GM19324 (cell line): ENCODE data around the gene SSC4D.
A peak's percentile ranks its signal among the peaks of the same experiment; 100 is the strongest.
"Not testable (repeated sequence)": the region's sequence is repeated elsewhere in the genome, so short reads cannot be mapped to it uniquely, and the experiment has no call there.

Experiments
- ATAC-seq: cut with Tn5 transposase; IDR thresholded peaks from one replicate; pipeline ENCODE4 v1.9.1; 2021; ENCODE audit warnings: mild to moderate bottlenecking, moderate library complexity; ENCODE audit not compliant: unreplicated experiment, low FRiP score

Gene SSC4D

DNA sequence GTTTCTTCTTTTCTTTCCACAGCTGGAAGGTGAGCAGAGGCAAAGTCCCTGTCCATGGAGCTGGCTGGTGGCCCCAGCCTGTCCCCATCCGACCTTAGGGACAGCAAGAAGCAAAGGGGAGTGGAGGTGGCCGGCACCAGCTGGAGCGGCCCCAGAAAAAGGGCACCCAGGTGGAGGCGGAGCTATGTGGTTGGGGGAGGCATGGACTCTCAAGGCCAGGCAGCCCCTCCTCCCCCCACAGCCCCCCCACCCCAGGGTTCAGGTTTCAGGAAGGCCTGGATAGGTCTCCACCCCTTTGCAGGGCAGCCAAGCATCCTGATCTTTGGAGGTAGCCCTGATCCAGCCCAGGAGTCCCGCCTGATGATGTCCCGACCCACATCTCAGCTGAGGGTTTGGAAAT is at the start of gene SSC4D:
SSC4D (minus strand) TSS at position 161 of the 400 bp plus-strand sequence. CDS start 5,258 bp downstream, outside the sequence.
- no peak for ATAC-seq

DNA sequence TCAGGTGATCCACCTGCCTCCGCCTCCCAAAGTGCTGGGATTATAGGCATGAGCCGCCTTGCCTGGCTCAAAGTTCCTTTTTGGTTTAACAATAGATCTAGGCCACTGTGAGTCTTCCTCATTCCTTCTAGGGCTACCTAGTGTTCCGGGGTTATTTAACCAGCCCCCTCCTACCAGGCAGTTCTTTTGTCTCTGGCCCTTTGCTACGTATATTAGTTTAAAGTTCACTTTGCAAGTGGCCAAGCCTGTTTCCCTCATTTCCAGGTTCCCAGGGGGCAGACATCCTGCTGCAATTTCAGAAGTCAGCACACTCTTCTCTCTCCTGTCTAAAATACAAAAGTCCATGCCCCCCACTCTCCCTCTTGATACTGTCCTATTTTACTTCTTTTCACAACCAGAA is 49.0 kb upstream of the SSC4D start:
- ATAC-seq = not testable (repeated sequence)

DNA sequence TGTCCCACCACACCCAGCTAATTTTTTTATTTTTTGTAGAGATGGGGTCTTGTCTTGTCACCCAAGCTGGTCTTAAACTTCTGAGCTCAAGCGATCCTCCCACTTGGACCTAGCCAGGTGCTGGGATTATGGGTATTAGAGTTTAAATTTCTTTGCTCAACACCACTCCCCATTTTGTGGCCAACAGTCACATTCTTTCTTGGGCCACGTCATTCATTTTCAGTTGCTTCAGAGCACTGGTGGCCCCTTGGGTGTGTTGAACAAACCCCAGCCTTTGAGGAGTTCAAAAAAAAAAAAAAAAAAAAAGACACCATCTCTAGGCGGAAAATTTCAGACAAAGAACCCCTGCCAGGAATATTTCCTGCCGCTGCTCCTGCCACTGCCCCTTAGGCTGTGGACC is 47.5 kb upstream of the SSC4D start:
- ATAC-seq = not testable (repeated sequence)

DNA sequence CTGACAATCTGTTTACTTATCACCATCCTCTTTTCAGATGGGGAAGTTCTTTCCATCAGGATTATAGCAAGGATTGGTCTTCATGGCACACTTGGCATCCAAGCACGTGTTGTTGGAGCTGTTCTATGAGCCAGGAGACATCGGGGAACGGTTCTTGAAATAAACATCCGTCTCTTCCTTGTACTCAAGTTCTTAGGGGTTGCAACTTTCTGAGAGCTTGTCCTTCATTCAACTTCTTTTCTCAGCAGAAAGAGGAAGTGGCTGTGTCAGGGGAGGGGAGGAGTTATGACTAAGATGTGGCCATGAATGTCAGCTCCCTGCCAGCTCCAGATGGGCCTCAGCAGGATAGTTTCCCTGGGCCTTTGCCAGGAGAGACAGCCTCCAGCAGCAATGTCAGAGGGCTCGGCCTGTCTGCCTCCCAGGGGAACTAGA is 36.1 kb upstream of the SSC4D start:
- not testable (repeated sequence) for ATAC-seq

DNA sequence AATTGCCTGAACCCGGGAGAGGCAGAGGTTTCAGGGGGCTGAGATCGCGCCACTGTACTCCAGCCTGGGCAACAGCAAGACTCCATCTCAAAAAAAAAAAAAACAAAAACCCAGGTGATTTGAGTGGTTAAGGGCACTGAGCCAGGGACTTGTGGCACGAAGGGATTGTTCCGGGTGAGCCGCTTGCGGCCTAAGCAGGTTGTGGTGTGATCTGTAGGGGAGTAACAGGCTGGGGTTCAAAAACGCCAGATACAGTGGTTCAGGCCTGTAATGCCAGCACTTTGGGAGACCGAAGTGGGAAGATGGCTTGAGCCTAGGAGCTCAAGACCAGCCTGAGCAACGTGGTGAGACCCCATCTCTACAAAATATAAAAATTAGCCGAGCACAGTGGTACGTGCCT is 34.3 kb upstream of the SSC4D start:
- ATAC-seq = not testable (repeated sequence)

DNA sequence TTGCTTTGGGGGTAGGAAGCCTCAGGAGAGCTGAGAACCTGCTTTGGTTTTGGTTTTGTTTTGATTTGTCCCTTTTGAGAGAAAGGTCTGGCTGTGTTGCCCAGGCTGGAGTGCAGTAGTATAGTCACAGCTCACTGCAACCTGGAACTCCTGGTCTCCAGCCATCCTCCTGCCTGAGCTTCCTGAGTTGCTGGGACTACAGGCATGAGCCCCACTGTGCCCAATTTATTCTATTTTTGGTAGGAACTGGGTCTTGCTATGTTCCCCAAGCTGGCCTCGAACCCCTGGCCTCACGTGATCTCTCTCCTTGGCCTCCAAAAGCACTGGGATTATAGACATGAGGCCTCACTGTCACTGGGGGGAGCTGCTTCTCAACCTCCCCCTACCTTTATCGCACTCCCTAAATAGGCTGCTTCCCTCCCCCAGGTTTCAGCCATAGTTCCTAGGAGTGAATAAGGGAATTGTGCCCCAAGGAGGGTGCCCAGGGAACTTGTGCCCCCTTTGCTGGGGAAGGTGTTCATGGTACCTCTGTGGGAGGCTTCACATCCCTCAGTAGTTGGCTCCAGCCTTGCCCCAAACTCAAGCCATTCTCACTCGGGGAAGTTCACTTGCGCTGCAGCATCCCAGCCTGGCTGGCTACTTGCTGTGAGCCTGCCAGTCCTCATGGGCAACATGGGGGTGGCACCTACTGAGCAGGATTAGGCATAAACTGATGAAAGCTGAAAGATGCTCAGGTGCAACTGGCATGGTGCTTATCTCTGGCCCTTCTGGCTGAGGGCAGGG is 33.4 kb upstream of the SSC4D start:
- ATAC-seq = not testable (repeated sequence)

DNA sequence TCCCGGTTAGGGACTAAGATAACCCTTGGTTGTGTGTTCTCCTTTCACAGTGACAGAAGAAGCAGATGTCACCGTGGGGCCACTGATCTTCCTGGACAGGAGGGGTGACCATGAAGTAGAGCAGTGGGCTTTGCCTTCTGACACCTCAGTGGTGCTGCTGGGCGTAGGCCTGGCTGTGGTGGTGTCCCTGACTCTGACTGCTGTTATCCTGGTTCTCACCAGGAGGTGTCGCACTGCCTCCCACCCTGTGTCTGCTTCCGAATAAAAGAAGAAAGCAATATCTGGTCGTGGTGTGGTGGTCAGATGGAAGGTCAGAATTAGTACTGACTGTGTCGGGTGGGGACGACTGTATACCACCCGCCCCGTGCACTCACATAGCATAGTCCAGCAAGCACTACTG is 32.3 kb upstream of the SSC4D start:
- ATAC-seq = peak; percentile 48

DNA sequence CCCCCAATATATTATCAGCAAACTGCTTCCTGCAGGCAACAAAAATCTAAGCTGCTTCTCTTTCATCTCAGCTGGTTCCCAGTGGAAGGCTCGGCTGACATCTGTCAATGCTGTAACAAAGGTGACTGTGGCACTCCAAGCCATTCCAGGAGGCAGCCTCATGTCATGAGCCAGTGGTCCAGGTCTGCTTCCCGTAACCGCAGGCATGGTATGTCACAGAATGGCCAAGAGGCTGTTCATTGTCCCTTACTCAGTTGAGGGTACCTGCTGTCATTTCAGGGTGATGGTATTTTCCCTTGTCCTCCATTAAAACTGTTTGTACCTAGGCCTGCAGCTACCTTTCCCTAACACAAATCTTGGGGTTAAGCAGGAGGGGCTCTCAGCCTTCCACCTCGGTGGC is 30.9 kb upstream of the SSC4D start:
- not testable (repeated sequence) for ATAC-seq

DNA sequence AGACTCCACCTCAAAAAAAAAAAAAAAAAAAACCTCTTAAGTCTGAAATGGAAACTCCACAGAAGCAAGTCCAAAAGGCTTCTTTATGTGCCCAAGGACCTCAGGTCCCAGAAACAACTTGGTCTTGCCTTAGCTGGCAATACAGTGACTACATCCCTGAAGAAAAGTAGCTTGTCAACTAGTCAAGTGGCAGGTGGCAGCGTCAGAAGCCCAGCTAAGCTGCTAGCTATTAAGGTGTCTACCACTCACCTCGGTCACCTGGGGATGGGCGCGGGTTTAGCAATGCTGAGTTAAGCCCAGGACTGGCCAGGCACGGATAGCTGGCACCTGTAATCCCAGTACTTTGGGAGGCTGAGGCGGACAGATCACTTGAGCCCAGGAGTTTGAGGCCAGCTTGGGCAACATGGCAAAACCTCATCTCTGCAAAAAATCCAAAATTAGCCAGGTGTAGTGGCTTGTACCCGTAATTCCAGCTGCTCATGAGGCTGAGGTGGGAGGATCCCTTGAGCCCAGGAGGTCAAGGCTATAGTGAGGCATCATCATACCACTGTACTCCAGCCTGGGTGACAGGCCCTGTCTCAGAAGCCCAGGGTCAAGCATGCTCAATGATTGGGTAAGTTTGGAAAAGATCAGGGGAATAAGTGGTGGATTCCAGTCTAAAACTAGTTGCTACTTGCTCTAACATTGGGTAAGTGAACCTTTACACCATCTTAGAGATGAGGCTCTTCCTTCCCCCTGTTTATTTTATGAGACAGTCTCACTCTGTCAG is 29.8 kb upstream of the SSC4D start:
- not testable (repeated sequence) for ATAC-seq

DNA sequence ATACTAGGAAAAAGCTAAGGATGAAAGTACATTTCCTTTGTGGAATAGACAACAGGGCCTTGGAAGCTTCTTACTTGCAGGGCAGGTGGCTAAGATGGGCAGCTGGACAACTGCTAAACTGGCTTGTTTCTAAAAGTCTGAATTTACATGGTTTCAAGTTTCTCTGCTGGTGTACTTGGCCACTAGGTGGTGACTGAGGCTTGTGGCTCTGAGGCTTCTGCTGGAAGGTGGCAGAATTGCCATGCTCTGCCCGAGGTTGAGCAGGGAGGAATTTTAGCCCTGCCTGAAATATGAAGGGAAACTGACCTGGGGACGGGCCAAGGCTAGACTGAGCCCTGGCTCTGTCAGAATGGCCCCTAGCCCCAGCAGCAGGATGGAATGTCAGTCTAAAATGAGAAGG is 28.4 kb upstream of the SSC4D start:
- ATAC-seq = not testable (repeated sequence)

DNA sequence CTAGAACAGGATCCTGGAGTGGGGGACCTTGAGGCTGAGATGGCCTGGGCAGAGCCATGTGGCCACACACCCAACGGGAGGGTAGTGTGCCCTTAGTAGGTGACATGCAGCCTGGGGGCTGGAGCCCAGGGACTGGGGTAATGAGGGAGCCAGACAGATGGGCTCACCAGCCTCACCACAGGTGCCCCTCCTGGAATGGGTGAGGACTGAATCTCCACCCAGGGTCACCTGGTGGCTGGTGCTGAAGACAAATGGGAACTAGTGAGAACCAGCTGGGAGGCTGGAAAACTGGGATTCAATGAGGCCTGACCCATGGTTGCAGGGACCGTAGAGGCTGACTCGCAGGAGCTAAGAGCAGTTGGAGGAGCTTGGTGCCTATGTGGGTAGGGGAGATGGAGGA is 21.3 kb upstream of the SSC4D start:
- ATAC-seq = no peak

DNA sequence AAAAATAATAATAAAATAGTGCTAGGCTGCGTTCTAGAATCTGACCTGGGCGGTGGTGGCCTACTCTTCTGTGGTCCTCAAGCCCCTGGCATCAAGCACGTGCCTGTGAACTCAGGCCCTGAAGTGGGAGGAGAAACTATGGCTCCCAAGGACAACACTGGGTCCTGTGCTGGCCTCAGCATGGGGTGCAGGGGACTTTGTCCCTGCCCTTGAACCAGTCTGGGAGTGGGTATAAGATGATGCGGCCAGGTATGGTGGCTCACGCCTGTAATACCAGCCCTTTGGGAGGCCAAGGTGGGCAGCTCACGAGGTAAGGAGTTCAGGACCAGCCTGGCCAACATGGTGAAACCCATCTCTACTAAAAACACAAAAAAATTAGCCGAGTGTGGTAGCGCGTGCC is 20.7 kb upstream of the SSC4D start:
- ATAC-seq = no peak

DNA sequence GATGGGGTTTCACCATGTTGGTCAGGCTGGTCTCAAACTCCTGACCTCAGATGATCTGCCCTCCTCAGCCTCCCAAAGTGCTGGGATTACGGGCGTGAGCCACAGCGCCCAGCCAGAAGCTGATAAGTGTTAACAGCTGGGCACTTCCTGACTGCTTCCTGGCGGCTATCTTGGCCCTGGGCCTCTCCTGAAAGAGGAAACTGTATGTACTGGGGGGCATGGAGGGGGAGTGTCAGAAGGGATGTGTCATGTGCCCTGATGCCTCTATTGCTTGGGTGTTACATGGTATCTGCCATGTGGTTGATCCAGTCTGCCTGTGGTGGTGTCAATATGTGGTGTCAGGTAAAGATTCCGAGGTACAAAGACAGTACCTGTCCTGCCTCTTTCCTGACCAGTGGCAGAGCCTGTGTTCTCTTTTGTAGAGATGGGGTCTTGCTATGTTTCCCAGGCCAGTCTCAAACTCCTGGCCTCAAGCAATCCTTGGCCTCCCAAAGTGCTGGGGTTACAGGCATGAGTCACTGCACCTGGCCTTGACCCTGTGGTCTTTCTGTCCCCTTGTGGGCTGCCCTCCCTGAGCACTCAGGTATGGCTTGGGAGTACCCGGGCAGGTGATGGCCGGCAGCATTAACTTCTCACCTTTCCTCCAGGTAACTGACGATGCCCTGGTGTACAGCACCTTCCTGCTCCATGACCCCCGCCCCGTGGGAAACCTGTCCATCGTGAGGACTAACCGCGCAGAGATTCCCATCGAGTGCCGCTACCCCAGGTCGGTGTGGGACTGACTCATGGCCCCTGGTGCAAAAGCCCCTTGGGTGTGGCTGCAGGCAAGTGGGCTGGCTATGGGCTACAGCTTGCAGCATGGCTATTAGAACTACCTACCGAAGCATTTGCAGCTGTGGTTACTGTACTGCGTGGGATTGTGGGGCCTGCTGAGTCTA is 19.6 kb upstream of the SSC4D start:
- no peak for ATAC-seq

DNA sequence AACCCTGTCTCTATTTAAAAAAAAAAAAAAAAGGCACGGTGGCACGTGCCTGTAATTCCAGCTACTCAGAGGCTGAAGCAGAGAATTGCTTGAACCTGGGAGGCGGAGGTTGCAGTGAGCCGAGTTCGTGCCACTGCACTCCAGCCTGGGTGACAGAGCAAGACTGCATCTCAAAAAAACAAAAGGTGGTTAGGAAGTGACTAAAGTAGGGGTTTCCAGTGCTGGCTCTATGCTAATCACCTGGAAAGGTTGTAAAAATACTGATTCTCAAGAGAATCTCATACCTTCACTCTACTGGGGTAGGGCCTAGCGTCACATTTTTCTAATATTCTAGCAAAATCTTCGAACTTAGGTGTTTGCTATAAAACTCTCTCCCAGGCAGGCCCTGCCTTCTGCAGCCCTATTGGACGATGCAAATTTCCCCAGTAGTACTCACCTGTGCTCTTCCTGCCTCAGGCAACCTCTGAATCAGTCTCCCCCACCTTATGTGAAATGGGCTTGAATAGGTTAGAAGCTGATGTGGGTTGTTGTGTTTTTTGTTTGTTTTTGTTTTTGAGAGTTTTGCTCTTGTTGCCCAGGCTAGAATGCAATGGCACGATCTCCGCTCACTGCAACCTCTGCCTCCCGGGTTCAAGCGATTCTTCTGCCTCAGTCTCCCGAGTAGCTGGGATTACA is 18.8 kb upstream of the SSC4D start:
- ATAC-seq = no peak

DNA sequence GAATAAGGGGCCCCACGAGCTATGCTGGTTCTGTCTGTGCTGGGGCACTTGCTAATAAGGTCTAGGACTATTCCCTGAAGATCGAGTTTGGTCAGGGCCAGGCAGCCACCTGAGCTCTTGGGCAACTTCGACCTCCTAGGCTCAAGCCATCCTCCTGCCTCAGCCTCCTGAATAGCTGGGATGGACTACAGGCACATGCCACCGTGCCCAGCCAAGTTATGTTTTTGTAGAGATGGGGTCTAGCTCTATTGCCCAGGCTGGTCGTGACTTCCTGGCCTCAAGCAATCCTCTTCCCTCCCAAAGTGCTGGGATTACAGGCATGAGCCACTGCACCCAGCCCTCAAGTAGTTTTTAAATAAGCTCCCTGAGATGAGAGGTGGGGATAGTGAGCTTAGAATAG is 18.1 kb upstream of the SSC4D start:
- ATAC-seq = no peak

DNA sequence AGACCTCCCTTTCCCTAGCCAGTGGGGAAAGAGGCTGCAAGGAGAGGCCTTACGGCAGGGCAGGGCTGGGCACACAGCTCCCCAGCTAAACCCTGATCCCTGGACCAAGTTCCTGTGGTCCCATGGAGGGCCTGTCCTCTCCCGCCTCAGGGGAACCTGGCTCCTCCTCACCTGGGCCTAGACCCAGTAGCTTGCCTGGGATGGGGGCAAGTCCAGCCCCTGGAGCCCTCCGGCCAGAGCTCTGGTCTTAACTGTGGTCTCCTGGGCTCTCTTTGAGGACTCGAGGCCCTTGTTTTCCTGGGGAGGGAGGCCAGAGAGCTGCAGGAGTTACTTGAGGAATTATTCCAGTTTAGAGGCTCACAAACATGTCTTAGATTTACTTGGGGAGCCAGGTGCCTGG is 16.7 kb upstream of the SSC4D start:
- ATAC-seq = no peak

DNA sequence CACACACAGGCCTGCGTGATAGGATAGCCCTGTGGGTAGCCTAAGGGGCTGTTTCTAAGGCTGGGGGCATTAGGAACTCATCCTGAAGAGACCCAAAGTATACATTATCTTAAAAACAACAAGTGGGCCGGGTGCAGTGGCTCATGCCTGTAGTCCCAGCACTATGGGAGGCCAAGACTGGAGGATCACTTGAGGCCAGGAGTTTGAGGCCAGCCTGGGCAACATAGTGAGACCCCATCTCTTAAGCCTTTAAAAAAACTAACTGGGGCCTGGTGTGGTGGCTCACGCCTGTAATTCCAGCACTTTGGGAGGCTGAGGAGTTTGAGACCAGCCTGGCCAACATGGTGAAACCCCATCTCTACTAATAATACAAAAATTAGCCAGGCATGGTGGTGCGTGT is 16.1 kb upstream of the SSC4D start:
- ATAC-seq = not testable (repeated sequence)

DNA sequence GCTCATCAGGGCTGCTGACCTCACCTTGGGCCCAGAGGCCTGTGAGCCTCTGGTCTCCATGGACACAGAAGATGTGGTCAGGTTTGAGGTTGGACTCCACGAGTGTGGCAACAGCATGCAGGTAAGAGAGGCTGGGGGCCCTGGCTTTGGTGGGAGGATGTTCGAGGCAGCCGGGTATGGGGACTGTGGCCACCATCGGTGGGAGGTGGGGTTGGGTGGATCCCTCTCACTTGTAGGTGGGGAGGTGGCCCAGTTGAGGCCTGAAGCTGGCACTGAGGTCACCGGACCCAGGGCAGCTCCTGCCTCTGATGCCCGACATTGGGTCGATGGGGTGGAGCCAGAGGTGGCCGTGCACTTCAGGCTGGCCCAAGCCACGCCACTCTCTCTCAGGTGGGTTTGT is 15.7 kb upstream of the SSC4D start:
- ATAC-seq = no peak

DNA sequence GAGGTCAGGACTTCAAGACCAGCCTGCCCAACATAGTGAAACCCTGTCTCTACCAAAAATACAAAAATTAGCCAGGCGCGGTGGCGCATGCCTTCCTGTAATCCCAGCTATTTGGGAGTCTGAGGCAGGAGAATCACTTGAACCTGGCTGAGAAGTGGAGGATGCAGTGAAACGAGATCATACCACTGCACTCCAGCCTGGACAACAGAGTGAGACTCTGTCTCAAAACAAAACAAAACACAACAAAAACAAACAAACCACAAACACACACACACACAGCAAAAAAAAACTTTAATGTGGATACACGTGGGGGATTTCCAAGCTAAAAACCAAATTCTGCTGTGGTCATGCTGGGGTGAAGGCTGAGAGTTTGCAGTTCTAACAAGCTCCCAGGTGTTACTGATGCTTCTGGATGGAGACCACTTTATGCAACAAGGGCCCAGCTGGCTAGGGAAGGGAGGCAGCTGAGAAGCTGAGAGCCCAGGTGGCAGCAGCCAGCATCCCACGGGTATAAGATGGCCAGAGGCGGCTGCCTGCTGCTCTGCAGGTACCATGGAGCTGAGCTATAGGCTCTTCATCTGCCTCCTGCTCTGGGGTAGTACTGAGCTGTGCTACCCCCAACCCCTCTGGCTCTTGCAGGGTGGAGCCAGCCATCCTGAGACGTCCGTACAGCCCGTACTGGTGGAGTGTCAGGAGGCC is 15.1 kb upstream of the SSC4D start, which contains the start of gene ZP3:
ZP3 (plus strand) TSS at position 538 of the 699 bp plus-strand sequence; CDS start at position 553, 15 bp downstream.
- no peak for ATAC-seq
